ENCODE results near the gene CYP4Z1.

- TF ChIP-seq GATA3 (IDR thresholded peaks at IDR 0.05; ENCODE audit: low read depth, low read length) (no peak), GATA2 (IDR thresholded peaks at IDR 0.05; ENCODE audit: low read depth, low read length) (no peak)
Observed at GRCh38 chr1:47137925-47138615, 71.0 kb downstream of the CYP4Z1 start.

All from SH-SY5Y (cell line).